Measurements from ENCODE around the gene BNC2. TPM values are rescaled to one million over a fixed set of nuclear protein-coding genes. Genes with fewer than 3 reads are reported as not detected.

Gene BNC2
- total and polyA plus RNA-seq, 2 donors (not counting 1 experiment from before 2014, with no cell fraction given), result 34.7 to 39.1 TPM

GRCh38 chr9:16642421-16643109, 227.9 kb downstream of the BNC2 start:
- DNase-seq (ENCODE audit: low read depth in 2 of 2), result peak in 1 of 2 donors; percentile 58
- Histone ChIP-seq H3K9ac (ENCODE audit: insufficient read depth, low read length) (no peak overlapping the region), H3K4me1 (ENCODE audit: control insufficient read depth, extremely low read depth, insufficient read depth, low read length) (peaks cover 2% of the 10 kb centered on the region), H3K27ac (ENCODE audit: insufficient read depth, low read length) (no peak overlapping the region), H2AFZ (ENCODE audit: low read length) (no peak overlapping the region), H3K27me3 (ENCODE audit: control insufficient read depth, insufficient read depth, low read length) (no peaks in the 10 kb centered on the region), H3K4me2 (ENCODE audit: extremely low read depth, insufficient read depth, low read length) (peak overlapping the region; percentile 25), H3K36me3 (ENCODE audit: control insufficient read depth, insufficient read depth, low read length) (peaks cover 2% of the 10 kb centered on the region), H3K79me2 (ENCODE audit: control insufficient read depth, insufficient read depth, low read length) (peaks cover 2% of the 10 kb centered on the region), H4K20me1 (ENCODE audit: control insufficient read depth, extremely low read depth, insufficient read depth, low read length) (no peaks in the 10 kb centered on the region), H3K9me3 (ENCODE audit: control insufficient read depth, insufficient read depth, low read depth, low read length) (no peaks in the 10 kb centered on the region), H3K4me3 (replicated peaks in 1 of 4; ENCODE audit: control extremely low read depth in 1 of 4, insufficient read depth in 1 of 4, low read depth in 3 of 4, low read length in 4 of 4) (no peak overlapping the region)
- no peak for TF ChIP-seq EZH2 (IDR thresholded peaks at IDR 0.05; ENCODE audit: low read length, missing control alignments)
- no peak for TF ChIP-seq CTCF (conservative IDR thresholded peaks at IDR 0.05 in 1 of 2, IDR thresholded peaks at IDR 0.05 in 1 of 2; ENCODE audit: low read depth in 1 of 2, low read length in 2 of 2)

GRCh38 chr9:16640649-16641048, 229.8 kb downstream of the BNC2 start:
- H4K20me1 ChIP-seq (ENCODE audit: control insufficient read depth, extremely low read depth, insufficient read depth, low read length), result no peaks in the 10 kb centered on the region
- no peaks in the 10 kb centered on the region for H3K27me3 ChIP-seq (ENCODE audit: control insufficient read depth, insufficient read depth, low read length)
- TF ChIP-seq CTCF (conservative IDR thresholded peaks at IDR 0.05 in 1 of 2, IDR thresholded peaks at IDR 0.05 in 1 of 2; ENCODE audit: low read depth in 1 of 2, low read length in 2 of 2) (peak; percentile 13 to 21), EZH2 (IDR thresholded peaks at IDR 0.05; ENCODE audit: low read length, missing control alignments) (no peak)
- no peaks in the 10 kb centered on the region for H3K36me3 ChIP-seq (ENCODE audit: control insufficient read depth, insufficient read depth, low read length)
- no peak overlapping the region for H3K27ac ChIP-seq (ENCODE audit: insufficient read depth, low read length)
- no peaks in the 10 kb centered on the region for H3K9me3 ChIP-seq (ENCODE audit: control insufficient read depth, insufficient read depth, low read depth, low read length)
- no peak overlapping the region for H2AFZ ChIP-seq (ENCODE audit: low read length)
- H3K4me2 ChIP-seq (ENCODE audit: extremely low read depth, insufficient read depth, low read length), result no peak overlapping the region
- peaks cover 2% of the 10 kb centered on the region for H3K4me1 ChIP-seq (ENCODE audit: control insufficient read depth, extremely low read depth, insufficient read depth, low read length)
- peaks cover 2% of the 10 kb centered on the region for H3K79me2 ChIP-seq (ENCODE audit: control insufficient read depth, insufficient read depth, low read length)
- H3K4me3 ChIP-seq (replicated peaks in 1 of 4; ENCODE audit: control extremely low read depth in 1 of 4, insufficient read depth in 1 of 4, low read depth in 3 of 4, low read length in 4 of 4), result no peak overlapping the region
- peak in 1 of 2 donors; percentile 28 for DNase-seq (ENCODE audit: low read depth in 2 of 2)
- H3K9ac ChIP-seq (ENCODE audit: insufficient read depth, low read length), result no peak overlapping the region

GRCh38 chr9:16639644-16640043, 230.8 kb downstream of the BNC2 start:
- no peaks in the 10 kb centered on the region for H3K9me3 ChIP-seq (ENCODE audit: control insufficient read depth, insufficient read depth, low read depth, low read length)
- DNase-seq (ENCODE audit: low read depth in 2 of 2), result no peak
- H3K4me3 ChIP-seq (replicated peaks in 1 of 4; ENCODE audit: control extremely low read depth in 1 of 4, insufficient read depth in 1 of 4, low read depth in 3 of 4, low read length in 4 of 4), result no peak overlapping the region
- TF ChIP-seq EZH2 (IDR thresholded peaks at IDR 0.05; ENCODE audit: low read length, missing control alignments) (no peak), CTCF (conservative IDR thresholded peaks at IDR 0.05 in 1 of 2, IDR thresholded peaks at IDR 0.05 in 1 of 2; ENCODE audit: low read depth in 1 of 2, low read length in 2 of 2) (no peak)
- no peaks in the 10 kb centered on the region for H4K20me1 ChIP-seq (ENCODE audit: control insufficient read depth, extremely low read depth, insufficient read depth, low read length)
- H3K4me2 ChIP-seq (ENCODE audit: extremely low read depth, insufficient read depth, low read length), result no peak overlapping the region
- H3K9ac ChIP-seq (ENCODE audit: insufficient read depth, low read length), result no peak overlapping the region
- no peak overlapping the region for H2AFZ ChIP-seq (ENCODE audit: low read length)
- peaks cover 2% of the 10 kb centered on the region for H3K4me1 ChIP-seq (ENCODE audit: control insufficient read depth, extremely low read depth, insufficient read depth, low read length)
- no peaks in the 10 kb centered on the region for H3K27me3 ChIP-seq (ENCODE audit: control insufficient read depth, insufficient read depth, low read length)
- H3K79me2 ChIP-seq (ENCODE audit: control insufficient read depth, insufficient read depth, low read length), result peaks cover 2% of the 10 kb centered on the region
- no peak overlapping the region for H3K27ac ChIP-seq (ENCODE audit: insufficient read depth, low read length)
- no peaks in the 10 kb centered on the region for H3K36me3 ChIP-seq (ENCODE audit: control insufficient read depth, insufficient read depth, low read length)

Data from fibroblast of lung (primary cell).